ENCODE data around the gene BIRC5. TPM values are rescaled to one million over a fixed set of nuclear protein-coding genes. Genes with fewer than 3 reads are reported as not detected.
"Not testable (repeated sequence)": the region's sequence is repeated elsewhere in the genome, so short reads cannot be mapped to it uniquely, and the experiment has no call there.

Gene BIRC5
- total and polyA plus RNA-seq, 4 experiments from 2014 or later, result 0.18 to 0.32 TPM; not detected in 2

- Mint-ChIP-seq H3K4me1 (peaks cover 36 to 74% (median 59%) of the 10 kb centered on the region in 4 donors), H3K27ac (peak overlapping the region in 6 of 7 donors; percentile 87 to 99 (median 94)), H3K4me3 (peak overlapping the region; percentile 71 to 87 (median 83))
- H3K9me3 Mint-ChIP-seq; H3K27me3 Mint-ChIP-seq; H3K36me3 ChIP-seq (ENCODE audit: insufficient read depth, low read length); DNase-seq; CTCF ChIA-PET (ENCODE audit: partially characterized antibody); H3K9me3 ChIP-seq (ENCODE audit: control insufficient read depth in 1 of 2, low read length in 2 of 2); H3K27me3 ChIP-seq (ENCODE audit: insufficient read depth, low read length); H3K36me3 Mint-ChIP-seq; H3K27ac ChIP-seq (ENCODE audit: low read depth, low read length): not testable (repeated sequence)
- intact Hi-C loops (cut with micrococcal nuclease), result loop anchor here (2.0 to 5.0 kb wide), 4 partner anchors 19 to 121 kb away; partner anchors contain the start of genes BIRC5 and TMC8
- Histone ChIP-seq H3K4me3 (ENCODE audit: low read length in 2 of 2) (peak overlapping the region in 1 of 2 donors; percentile 76), H3K4me1 (ENCODE audit: insufficient read depth, low read length) (peaks cover 80% of the 10 kb centered on the region)
- POLR2A ChIA-PET (ENCODE audit: partially characterized antibody), result interaction anchor here (0.7 to 2.5 kb wide), 4 partner anchors 18 to 496 kb away, joined by 3 to 11 read pairs (median 5); partner anchors contain the start of gene TNRC6C
Measured at GRCh38 chr17:78253636-78253945, 39.5 kb downstream of the BIRC5 start.

DNA sequence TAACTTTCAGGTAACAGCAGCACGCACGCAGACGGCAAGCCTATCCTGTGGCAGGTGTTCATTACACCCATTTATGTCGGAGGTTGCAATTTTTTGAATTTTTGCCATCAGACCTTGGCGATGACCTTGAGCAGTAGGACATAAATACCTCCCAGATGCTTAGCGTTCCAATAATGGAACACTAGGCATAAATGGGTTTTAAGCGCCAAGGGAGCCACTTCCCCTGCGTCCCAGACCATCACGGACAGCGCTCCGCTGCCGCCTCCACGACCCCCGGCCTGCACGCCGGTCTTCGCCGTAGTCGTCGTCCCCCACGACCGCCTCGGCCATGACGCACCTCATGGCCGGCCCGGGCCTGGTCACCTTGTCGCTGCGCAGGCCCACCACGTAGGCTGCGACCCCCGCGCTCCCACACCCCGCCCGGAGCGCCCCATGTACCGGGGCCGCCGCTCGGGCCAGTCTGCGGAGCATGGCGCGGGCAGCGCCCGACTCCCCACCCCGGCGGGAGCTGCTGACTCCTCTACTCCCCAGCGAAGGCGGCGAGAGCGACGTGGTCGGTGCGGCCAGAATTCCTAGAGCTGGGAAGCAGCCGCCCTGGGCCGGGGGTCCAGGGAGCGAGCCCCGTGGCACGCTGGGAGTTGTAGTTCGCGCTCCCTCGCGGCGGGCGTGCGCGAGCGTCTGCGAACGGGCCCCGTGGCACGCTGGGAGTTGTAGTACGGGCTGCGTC is 40.1 kb downstream of the BIRC5 start:
- Histone ChIP-seq H3K36me3 (ENCODE audit: insufficient read depth, low read length) (no peaks in the 10 kb centered on the region), H3K9me3 (ENCODE audit: control insufficient read depth in 1 of 2, low read length in 2 of 2) (no peaks in the 10 kb centered on the region), H3K4me1 (ENCODE audit: insufficient read depth, low read length) (peaks cover 85% of the 10 kb centered on the region), H3K27ac (ENCODE audit: low read depth, low read length) (peak overlapping the region; percentile 71), H3K4me3 (ENCODE audit: low read length in 2 of 2) (peak overlapping the region; percentile 17 to 76), H3K27me3 (ENCODE audit: insufficient read depth, low read length) (no peaks in the 10 kb centered on the region)
- Mint-ChIP-seq H3K27ac (peak overlapping the region; percentile 92 to 99 (median 96)), H3K27me3 (peaks cover 0 to 1% of the 10 kb centered on the region in 2 donors), H3K36me3 (peaks cover 0 to 2% of the 10 kb centered on the region in 2 donors), H3K4me1 (peaks cover 36 to 77% (median 60%) of the 10 kb centered on the region in 4 donors), H3K4me3 (peak overlapping the region; percentile 73 to 87 (median 84)), H3K9me3 (peaks cover 0 to 3% (median 0%) of the 10 kb centered on the region in 8 donors)
- ChIA-PET POLR2A (ENCODE audit: partially characterized antibody) (interaction anchor here (0.7 to 2.5 kb wide), 7 partner anchors 18 to 496 kb away, joined by 3 to 11 read pairs (median 3); partner anchors contain the start of gene TNRC6C), CTCF (ENCODE audit: partially characterized antibody) (interaction anchor here (1.9 to 2.0 kb wide), 2 partner anchors 107 to 168 kb away, joined by 10 to 11 read pairs; no protein-coding TSS in a partner anchor)
- DNase-seq, result peak; percentile 75 to 87 (median 78)
- intact Hi-C loops (cut with micrococcal nuclease), result loop anchor here (2.0 to 5.0 kb wide), 4 partner anchors 19 to 122 kb away; partner anchors contain the start of genes BIRC5 and TMC8

GRCh38 chr17:78255029-78255656 is 41.1 kb downstream of the BIRC5 start:
- Mint-ChIP-seq H3K36me3 (peaks cover 0 to 2% of the 10 kb centered on the region in 2 donors), H3K9me3 (peaks cover 0 to 3% (median 0%) of the 10 kb centered on the region in 8 donors), H3K27ac (peak overlapping the region; percentile 26 to 87 (median 70)), H3K27me3 (peaks cover 0 to 1% of the 10 kb centered on the region in 2 donors), H3K4me1 (peaks cover 41 to 85% (median 67%) of the 10 kb centered on the region in 4 donors), H3K4me3 (peak overlapping the region in 7 of 8 donors; percentile 51 to 85 (median 65))
- DNase-seq, result no peak
- no peak overlapping the region for H3K27ac ChIP-seq (ENCODE audit: low read depth, low read length)
- intact Hi-C loops (cut with micrococcal nuclease), result no loop called here
- no peaks in the 10 kb centered on the region for H3K36me3 ChIP-seq (ENCODE audit: insufficient read depth, low read length)
- peaks cover 93% of the 10 kb centered on the region for H3K4me1 ChIP-seq (ENCODE audit: insufficient read depth, low read length)
- POLR2A ChIA-PET (ENCODE audit: partially characterized antibody), result interaction anchor here (0.7 to 1.5 kb wide), 3 partner anchors 59 to 297 kb away, joined by 3 read pairs; partner anchors contain the start of gene TNRC6C
- H3K27me3 ChIP-seq (ENCODE audit: insufficient read depth, low read length), result no peaks in the 10 kb centered on the region
- CTCF ChIA-PET (ENCODE audit: partially characterized antibody), result interaction anchor here (1.0 to 2.0 kb wide), 3 partner anchors 29 to 167 kb away, joined by 3 to 11 read pairs (median 10); no protein-coding TSS in a partner anchor
- H3K9me3 ChIP-seq (ENCODE audit: control insufficient read depth in 1 of 2, low read length in 2 of 2), result no peaks in the 10 kb centered on the region
- H3K4me3 ChIP-seq (ENCODE audit: low read length in 2 of 2), result no peak overlapping the region

GRCh38 chr17:78255953-78256706 is 42.1 kb downstream of the BIRC5 start:
- Histone ChIP-seq H3K27me3 (ENCODE audit: insufficient read depth, low read length) (no peaks in the 10 kb centered on the region), H3K9me3 (ENCODE audit: control insufficient read depth in 1 of 2, low read length in 2 of 2) (no peaks in the 10 kb centered on the region), H3K27ac (ENCODE audit: low read depth, low read length) (no peak overlapping the region), H3K4me3 (ENCODE audit: low read length in 2 of 2) (no peak overlapping the region), H3K4me1 (ENCODE audit: insufficient read depth, low read length) (peaks cover 91% of the 10 kb centered on the region), H3K36me3 (ENCODE audit: insufficient read depth, low read length) (no peaks in the 10 kb centered on the region)
- Mint-ChIP-seq H3K27me3 (peaks cover 0 to 1% of the 10 kb centered on the region in 2 donors), H3K4me3 (peak overlapping the region in 2 of 8 donors; percentile 31 to 65), H3K36me3 (peaks cover 0 to under 1% of the 10 kb centered on the region in 2 donors), H3K4me1 (peaks cover 38 to 82% (median 66%) of the 10 kb centered on the region in 4 donors), H3K27ac (peak overlapping the region; percentile 36 to 87 (median 73)), H3K9me3 (peaks cover 0 to 3% (median 0%) of the 10 kb centered on the region in 8 donors)
- intact Hi-C loops (cut with micrococcal nuclease), result no loop called here
- CTCF ChIA-PET (ENCODE audit: partially characterized antibody), result interaction anchor here (1.0 to 2.0 kb wide), 4 partner anchors 9 to 166 kb away, joined by 3 to 11 read pairs (median 6); no protein-coding TSS in a partner anchor
- DNase-seq, result no peak
- POLR2A ChIA-PET (ENCODE audit: partially characterized antibody), result interaction anchor here (0.8 to 1.5 kb wide), 3 partner anchors 58 to 131 kb away, joined by 3 to 5 read pairs (median 3); no protein-coding TSS in a partner anchor

- H3K4me1 ChIP-seq (ENCODE audit: insufficient read depth, low read length), result peaks cover 88% of the 10 kb centered on the region
- H3K27ac ChIP-seq (ENCODE audit: low read depth, low read length), result peak overlapping the region; percentile 11
- H3K4me1 Mint-ChIP-seq, result peaks cover 32 to 80% (median 59%) of the 10 kb centered on the region in 4 donors
- POLR2A ChIA-PET (ENCODE audit: partially characterized antibody), result interaction anchor here (1.3 to 1.8 kb wide), 2 partner anchors 99 to 127 kb away, joined by 4 to 5 read pairs; no protein-coding TSS in a partner anchor
- peak overlapping the region; percentile 59 to 92 (median 87) for H3K27ac Mint-ChIP-seq
- CTCF ChIA-PET (ENCODE audit: partially characterized antibody), result interaction anchor here (1.3 kb wide), 1 partner anchor 8 kb away, joined by 3 read pairs; no protein-coding TSS in a partner anchor
- no peaks in the 10 kb centered on the region for H3K36me3 ChIP-seq (ENCODE audit: insufficient read depth, low read length)
- no peak for DNase-seq
- intact Hi-C loops (cut with micrococcal nuclease), result no loop called here
- peaks cover 0 to 3% (median 0%) of the 10 kb centered on the region in 8 donors for H3K9me3 Mint-ChIP-seq
- H3K9me3 ChIP-seq (ENCODE audit: control insufficient read depth in 1 of 2, low read length in 2 of 2), result no peaks in the 10 kb centered on the region
- peaks cover 0 to 1% of the 10 kb centered on the region in 2 donors for H3K27me3 Mint-ChIP-seq
- H3K4me3 Mint-ChIP-seq, result peak overlapping the region in 2 of 8 donors; percentile 25 to 80
- no peaks in the 10 kb centered on the region for H3K36me3 Mint-ChIP-seq
- no peak overlapping the region for H3K4me3 ChIP-seq (ENCODE audit: low read length in 2 of 2)
- H3K27me3 ChIP-seq (ENCODE audit: insufficient read depth, low read length), result no peaks in the 10 kb centered on the region
Measured at GRCh38 chr17:78256707-78257591, 42.9 kb downstream of the BIRC5 start.

All from CD4-positive, alpha-beta memory T cell (primary cell).